Body of pancreas (tissue), 4 donors: ENCODE results near the gene RAB11FIP4. TPM values are rescaled to one million over a fixed set of nuclear protein-coding genes. Genes with fewer than 3 reads are reported as not detected.

Experiments
- ATAC-seq: fragments of 150-250 bp; one replicate; pipeline ENCODE4 v1.9.1; 2016
- DNase-seq, 4 donors: peaks; one replicate each; pipeline ENCODE4 v3.0.0-alpha.2; 2019
- H3K27ac ChIP-seq, 4 donors: fragments of 200-600 bp; sonication (generic); 1 replicate in 3 of 4; 2 replicates in 1 of 4; pipeline versions ENCODE4 v1.5.1 to v1.6.1; 2016 to 2019; ENCODE audit warnings: mild to moderate bottlenecking in 1 of 4, mixed read lengths in 1 of 4, moderate library complexity in 1 of 4
- H3K27me3 ChIP-seq, 2 donors: fragments of 200-600 bp; sonication (generic); one replicate each; pipeline ENCODE4 v1.6.0; 2016; ENCODE audit warnings: mild to moderate bottlenecking in 1 of 2
- H3K36me3 ChIP-seq, 2 donors: fragments of 200-600 bp; sonication (generic); replicated peaks in 1 of 2; 2 replicates each; pipeline ENCODE4 v1.5.1; 2016; ENCODE audit warnings: low read depth in 2 of 2; ENCODE audit not compliant: insufficient read depth in 1 of 2
- H3K4me1 ChIP-seq: fragments of 200-600 bp; sonication (generic); one replicate; pipeline ENCODE4 v1.6.0; 2016
- H3K4me3 ChIP-seq, 2 donors: fragments of 200-600 bp; sonication (generic); 1 replicate in 1 of 2; 2 replicates in 1 of 2; pipeline ENCODE4 v1.5.1; 2016 to 2019
- H3K9me3 ChIP-seq, 3 donors: fragments of 200-600 bp; sonication (generic); 1 replicate in 2 of 3; 2 replicates in 1 of 3; pipeline ENCODE4 v1.5.1; 2016
- CTCF ChIP-seq, 7 experiments: fragments of 450-650 bp in 4 of 7; fragments of 200-600 bp in 3 of 7; sonication (generic) in 3 of 7; IDR thresholded peaks; one replicate each; pipeline ENCODE4 v1.5.1; 2016 to 2019; ENCODE audit warnings: antibody characterized with exemption in 7 of 7
- POLR2A ChIP-seq, 3 donors: fragments of 450-650 bp; IDR thresholded peaks; one replicate each; pipeline ENCODE4 v1.6.1; 2016; ENCODE audit warnings: antibody characterized with exemption in 3 of 3, mild to moderate bottlenecking in 2 of 3
- WGBS, 2 donors: methylation state at CpG; one replicate each; pipeline ENCODE4 v1.1.5; 2017; 5-methylcytosine and 5-hydroxymethylcytosine counted together
- intact Hi-C: fragments of 100-400 bp; cut with DNase I; formaldehyde crosslinking; loops from one replicate; pipeline ENCODE4 v1.15.1; 2023
- total RNA-seq, 2 donors: library from RNA; depleted of rRNA; stranded (reverse); fragments of >200 nt; gene quantifications; one replicate each; pipeline ENCODE4 v1.1.0, GENCODE V29; 2016

RAB11FIP4 gene
- total RNA-seq, 2 donors from 2014 or later: 37.2 to 38.7 TPM

DNA sequence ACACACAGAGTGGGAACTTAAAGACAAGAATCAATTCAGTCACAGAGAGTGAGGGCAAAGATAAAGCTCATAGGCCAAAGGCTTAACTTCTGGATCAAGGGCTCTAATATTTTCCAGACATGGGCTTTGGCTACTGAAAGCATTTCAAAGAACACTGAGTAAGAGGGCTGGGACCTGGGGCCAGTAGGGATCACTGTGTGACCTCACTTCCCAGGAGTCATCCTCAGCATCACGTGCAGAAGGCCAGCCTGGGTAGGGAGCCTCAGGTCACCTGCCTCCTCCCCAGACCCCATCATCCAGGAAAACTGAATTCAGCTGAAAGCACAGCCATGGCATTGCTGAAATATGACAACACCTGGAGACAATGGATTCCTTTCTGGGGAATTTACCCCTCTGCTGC lies 163.5 kb downstream of the RAB11FIP4 start:
- no peak for DNase-seq

GRCh38 chr17:31556969-31557645 lies 165.6 kb downstream of the RAB11FIP4 start:
- Histone ChIP-seq H3K9me3 (no peaks in the 10 kb centered on the region), H3K27me3 (no peaks in the 10 kb centered on the region), H3K36me3 (no peaks in the 10 kb centered on the region), H3K4me3 (no peak overlapping the region), H3K4me1 (peaks cover 37% of the 10 kb centered on the region), H3K27ac (no peak overlapping the region)
- WGBS, 2 donors: 79 to 92% methylated on average over 9 to 13 of the region's 13 CpGs
- TF ChIP-seq POLR2A (IDR thresholded peaks at IDR 0.05): no peak
- TF ChIP-seq CTCF (IDR thresholded peaks at IDR 0.05): no peak
- ATAC-seq (no peak), DNase-seq (no peak)
- intact Hi-C loops: no loop called here

More for the DNA sequence above, 163.5 kb downstream of the RAB11FIP4 start:
- Histone ChIP-seq H3K4me1 (peaks cover 16% of the 10 kb centered on the region), H3K4me3 (no peak overlapping the region), H3K9me3 (no peaks in the 10 kb centered on the region), H3K27me3 (no peaks in the 10 kb centered on the region), H3K27ac (no peak overlapping the region), H3K36me3 (no peaks in the 10 kb centered on the region)
- no peak for ATAC-seq
- intact Hi-C loops: no loop called here
- WGBS, 2 donors: 92 to 100% methylated on average over 1 of the region's 1 CpG
- TF ChIP-seq POLR2A (IDR thresholded peaks at IDR 0.05) (no peak), CTCF (IDR thresholded peaks at IDR 0.05) (no peak)

DNA sequence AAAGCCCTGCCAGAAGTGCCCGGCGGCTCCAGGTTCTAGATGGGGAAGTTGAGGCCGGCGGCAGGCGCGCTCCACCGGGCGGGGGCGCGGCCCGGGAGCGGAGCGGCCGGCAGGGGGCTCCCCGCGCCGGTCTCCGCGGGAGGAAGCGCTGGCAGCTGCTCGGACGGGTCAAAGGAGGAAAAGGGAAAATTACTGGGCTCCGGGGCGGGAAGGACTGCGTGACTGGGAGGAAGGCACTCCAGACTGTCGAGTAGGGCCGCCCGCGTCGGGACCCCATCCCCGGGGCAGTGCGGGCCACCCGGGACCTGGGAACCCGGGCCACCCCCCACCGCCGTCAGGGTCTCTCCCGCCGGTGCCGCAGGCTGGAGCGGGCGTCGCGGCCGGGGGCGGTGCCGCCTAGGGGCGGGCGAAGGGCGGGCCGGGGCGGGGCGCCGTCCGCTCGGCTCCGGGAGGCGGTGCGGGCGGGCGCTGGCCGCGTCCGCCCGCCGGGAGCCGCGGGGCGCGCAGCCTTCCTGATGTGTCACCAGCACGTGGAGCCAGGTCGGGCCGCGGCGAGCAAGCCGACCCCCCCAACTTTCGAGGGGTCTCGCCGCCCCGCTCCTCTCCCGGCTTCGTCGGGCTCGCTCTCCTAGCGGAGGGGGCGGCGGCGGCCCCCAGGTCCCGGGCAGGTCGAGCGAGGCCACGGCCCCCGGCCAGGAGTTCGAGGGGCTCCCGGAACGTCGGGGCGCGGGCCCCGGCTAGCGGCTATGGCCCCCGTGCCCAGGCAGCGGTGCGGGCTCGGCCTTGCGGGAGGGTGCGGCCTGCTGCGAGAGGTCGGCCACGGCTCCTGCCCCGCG lies 167.5 kb downstream of the RAB11FIP4 start:
- Histone ChIP-seq H3K4me1 (peaks cover 49% of the 10 kb centered on the region), H3K9me3 (no peaks in the 10 kb centered on the region), H3K27ac (peak overlapping the region; percentile 90 to 93 (median 92)), H3K4me3 (peak overlapping the region; percentile 33 to 41), H3K36me3 (no peaks in the 10 kb centered on the region), H3K27me3 (no peaks in the 10 kb centered on the region)
- peak; percentile 87 for ATAC-seq
- TF ChIP-seq POLR2A (IDR thresholded peaks at IDR 0.05): peak; percentile 48 to 58 (median 57)
- TF ChIP-seq CTCF (IDR thresholded peaks at IDR 0.05): peak; percentile 48 to 94 (median 89)
- peak; percentile 79 to 83 (median 82) for DNase-seq
- intact Hi-C loops: no loop called here
- 0% methylated on average over 24 to 61 of the region's 111 CpGs for WGBS, 2 donors

- Histone ChIP-seq H3K4me1 (peaks cover 58% of the 10 kb centered on the region), H3K27ac (peak overlapping the region; percentile 90 to 93 (median 92)), H3K4me3 (peak overlapping the region; percentile 33 to 41), H3K36me3 (no peaks in the 10 kb centered on the region), H3K27me3 (no peaks in the 10 kb centered on the region), H3K9me3 (no peaks in the 10 kb centered on the region)
- DNase-seq: peak in 2 of 4 donors; percentile 19 to 29
- TF ChIP-seq POLR2A (IDR thresholded peaks at IDR 0.05) (peak; percentile 30 to 57 (median 54)), CTCF (IDR thresholded peaks at IDR 0.05) (no peak)
- peak; percentile 10 for ATAC-seq
- intact Hi-C loops: loop anchor here (5.0 kb wide), 1 partner anchor 282 kb away; no protein-coding TSS in a partner anchor
- WGBS, 2 donors: 47 to 70% methylated on average over 23 to 74 of the region's 91 CpGs
These were observed 168.4 kb downstream of the RAB11FIP4 start for GRCh38 chr17:31559584-31560501.
